Amniotic stem cell (primary cell): Measurements from ENCODE around the gene UBE2H.
"Not testable (repeated sequence)": the region's sequence is repeated elsewhere in the genome, so short reads cannot be mapped to it uniquely, and the experiment has no call there.

ENCODE experiments used
- DNase-seq: peaks from one replicate; lab custom pipeline; 2025; lab: John Stamatoyannopoulos, UW

UBE2H gene

GRCh38 chr7:129872054-129872453, 80.7 kb downstream of the UBE2H start:
- DNase-seq: no peak

DNA sequence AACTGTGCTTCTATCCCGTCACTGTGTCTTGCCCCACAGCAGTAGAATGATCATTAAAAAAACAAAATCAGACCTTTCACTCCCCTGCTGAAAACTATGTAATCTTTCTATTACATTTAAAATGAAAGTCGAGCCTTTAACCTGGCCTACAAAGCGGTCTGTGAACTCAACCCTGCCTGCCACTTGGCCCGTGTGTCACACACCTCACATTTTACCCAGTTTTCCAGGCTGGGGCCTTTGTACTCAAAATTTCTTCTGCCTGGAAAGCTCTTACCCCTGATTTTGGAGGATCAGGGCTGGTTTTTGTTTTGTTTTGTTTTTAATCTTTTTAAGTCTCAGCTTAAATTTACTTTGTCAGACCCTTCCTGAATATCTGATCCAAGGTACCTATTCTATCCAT, 82.1 kb downstream of the UBE2H start:
- no peak for DNase-seq

GRCh38 chr7:129866251-129866650, 86.5 kb downstream of the UBE2H start:
- DNase-seq: no peak

DNA sequence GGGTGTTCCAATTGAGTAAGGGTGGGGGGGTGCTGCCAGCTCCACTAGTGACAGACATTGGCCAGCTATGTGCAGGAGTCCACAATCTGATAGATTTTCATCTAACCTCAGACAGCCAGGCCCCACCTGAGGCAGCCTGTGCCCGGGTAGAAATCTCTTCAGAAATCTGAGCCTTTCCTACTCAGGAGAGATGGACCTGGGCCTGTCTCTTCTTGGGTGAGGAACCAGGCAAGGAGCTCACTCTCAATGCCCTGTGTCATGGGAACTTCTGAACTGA, 86.9 kb downstream of the UBE2H start:
- no peak for DNase-seq

GRCh38 chr7:129865093-129865924, 87.5 kb downstream of the UBE2H start:
- no peak for DNase-seq

DNA sequence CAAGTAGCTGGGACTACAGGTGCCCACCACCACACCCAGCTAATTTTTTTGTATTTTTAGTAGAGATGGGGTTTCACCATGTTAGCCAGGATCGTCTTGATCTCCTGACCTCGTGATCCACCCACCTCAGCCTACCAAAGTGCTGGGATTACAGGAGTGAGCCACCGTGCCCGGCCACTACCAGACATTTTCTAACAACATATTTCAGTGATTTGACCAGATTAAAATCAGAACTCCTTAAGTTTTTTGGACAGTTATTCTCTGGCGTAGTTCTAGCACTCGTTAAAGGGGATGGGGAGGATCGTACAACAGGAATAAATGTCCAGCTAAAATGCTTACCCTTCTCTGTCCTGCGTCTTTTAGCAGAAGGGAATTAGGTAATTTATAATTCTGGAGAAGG, 88.1 kb downstream of the UBE2H start:
- DNase-seq: not testable (repeated sequence)

- no peak for DNase-seq
Measured at GRCh38 chr7:129864042-129864441, 88.7 kb downstream of the UBE2H start.

DNA sequence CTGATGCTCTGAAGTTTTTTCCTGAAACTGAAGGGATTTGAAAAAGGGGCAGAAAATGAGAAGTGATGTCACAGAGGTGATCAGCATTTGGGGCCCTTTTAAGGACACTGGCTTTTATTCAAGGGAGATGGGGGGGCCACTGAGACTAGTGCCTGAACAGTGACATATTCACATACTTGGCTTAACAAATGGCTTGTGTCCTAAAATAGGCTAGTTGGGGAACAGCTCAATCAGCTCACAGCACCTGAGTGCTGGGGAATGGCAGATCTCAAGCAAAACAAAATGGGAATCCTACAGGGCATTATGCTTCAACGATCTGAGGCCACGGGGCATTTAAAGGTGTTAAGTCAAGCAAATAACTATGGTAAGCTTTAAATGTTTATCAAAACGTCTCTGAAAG, 90.1 kb downstream of the UBE2H start:
- no peak for DNase-seq

DNA sequence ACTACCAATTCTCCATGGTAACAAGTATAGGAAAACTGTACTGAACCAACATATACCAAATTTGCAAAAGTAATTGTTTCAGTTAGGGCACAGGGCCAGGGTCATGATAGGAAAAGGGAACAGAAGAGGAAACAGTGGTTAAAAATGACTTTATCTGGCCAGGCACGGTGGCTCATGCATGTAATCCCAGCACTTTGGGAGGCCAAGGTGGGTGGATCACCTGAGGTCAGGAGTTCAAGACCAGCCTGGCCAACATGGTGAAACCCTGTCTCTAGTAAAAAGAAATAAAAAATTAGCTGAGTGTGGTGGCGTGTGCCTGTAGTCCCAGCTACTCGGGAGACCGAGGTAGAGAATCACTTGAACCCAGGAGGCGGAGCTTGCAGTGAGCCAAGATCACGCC, 92.0 kb downstream of the UBE2H start:
- not testable (repeated sequence) for DNase-seq

DNA sequence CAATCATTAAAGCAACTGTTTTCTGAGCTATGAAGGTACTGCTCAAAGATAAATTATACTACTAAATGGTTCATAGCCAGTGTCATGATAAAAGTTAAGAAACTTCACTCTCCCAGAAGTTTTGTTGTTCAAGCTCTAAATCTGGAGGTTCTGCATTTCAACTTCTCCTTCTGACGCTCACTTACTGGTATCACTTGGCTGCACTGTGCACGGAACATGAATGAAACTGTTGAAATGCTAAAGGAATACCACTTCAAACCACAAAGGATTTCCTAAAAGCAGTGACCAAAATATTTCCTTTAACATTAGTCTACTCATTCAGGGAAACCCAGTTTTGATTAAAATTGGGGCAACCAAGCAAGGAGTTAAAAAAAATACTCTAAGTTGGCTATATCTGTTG, 93.6 kb downstream of the UBE2H start:
- no peak for DNase-seq

DNA sequence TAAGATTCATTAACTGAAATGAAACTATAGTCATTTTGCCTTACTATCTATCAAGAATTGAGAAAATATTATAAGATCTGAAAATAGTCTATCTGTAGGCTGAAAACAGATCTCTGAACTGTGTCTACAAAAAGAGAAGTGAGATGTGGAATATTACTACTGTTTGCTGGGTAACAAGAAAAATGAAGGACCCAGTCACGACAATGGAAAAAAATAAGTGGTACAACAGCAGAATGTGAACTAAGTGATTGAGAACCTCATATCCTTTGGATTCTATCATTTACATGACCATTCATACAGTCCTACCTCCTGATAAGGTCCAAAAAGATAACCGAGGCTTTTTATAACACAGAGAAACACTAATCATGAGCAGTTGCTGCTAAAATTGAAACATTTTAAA, 94.3 kb downstream of the UBE2H start:
- DNase-seq: no peak

- DNase-seq: no peak
Measured at GRCh38 chr7:129857313-129857712, 95.4 kb downstream of the UBE2H start.

DNA sequence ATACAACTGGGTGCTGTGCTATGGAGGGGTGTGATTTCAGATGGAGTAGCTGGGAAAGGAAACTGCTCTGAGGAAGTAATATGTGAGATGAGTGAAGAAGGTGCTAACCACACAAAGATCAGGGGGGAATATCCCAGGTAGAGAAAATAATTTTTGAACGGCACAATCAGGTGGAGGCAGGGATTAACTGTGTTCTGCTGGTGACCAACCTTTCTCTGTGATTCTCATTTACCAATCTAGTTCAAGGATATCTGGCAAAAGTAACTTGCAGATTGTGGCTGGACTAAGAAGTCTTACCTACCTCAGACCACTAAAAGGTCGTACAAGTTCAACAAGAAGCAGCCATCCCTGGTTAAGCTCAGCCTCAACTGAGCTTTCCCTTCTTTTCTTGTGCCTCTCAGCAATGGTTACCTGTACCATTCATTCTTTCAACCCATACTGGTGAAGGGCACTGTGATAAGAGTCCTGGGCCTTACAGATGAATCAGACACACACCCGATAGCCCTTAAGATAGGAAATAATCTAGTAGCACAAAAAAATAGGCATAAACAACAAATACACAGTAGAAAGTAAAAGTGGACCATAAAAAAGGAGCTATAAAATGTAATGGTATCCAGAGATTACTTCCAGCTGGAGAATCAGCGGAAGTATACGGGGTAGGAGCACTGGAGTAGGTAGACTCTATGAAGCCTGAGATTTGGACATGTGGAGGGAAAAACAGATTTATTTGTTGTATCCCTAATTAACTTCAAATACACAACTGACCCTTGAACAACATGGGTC, 96.6 kb downstream of the UBE2H start:
- DNase-seq: no peak

GRCh38 chr7:129855234-129855673, 97.5 kb downstream of the UBE2H start:
- DNase-seq: peak; percentile 86

DNA sequence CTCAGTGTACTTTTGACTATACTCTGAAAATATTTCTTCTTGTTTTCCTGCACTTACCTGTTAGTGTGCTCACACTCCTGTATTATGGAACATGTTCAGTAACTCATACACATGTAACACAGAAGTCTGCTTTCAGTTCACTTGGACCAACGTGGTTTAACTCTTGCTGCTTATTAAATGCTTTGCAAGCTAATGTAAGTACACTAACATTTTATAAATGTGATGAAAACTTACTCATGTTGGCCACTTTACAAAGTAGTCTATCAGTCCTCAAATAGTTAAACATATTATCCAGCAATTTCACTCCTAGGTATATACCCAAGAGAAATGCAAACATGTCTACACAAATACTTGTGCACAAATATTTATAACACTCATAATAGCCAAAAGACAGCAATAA, 98.4 kb downstream of the UBE2H start:
- DNase-seq: no peak

- DNase-seq: no peak
Measured at GRCh38 chr7:129853661-129854268, 99.0 kb downstream of the UBE2H start.

DNA sequence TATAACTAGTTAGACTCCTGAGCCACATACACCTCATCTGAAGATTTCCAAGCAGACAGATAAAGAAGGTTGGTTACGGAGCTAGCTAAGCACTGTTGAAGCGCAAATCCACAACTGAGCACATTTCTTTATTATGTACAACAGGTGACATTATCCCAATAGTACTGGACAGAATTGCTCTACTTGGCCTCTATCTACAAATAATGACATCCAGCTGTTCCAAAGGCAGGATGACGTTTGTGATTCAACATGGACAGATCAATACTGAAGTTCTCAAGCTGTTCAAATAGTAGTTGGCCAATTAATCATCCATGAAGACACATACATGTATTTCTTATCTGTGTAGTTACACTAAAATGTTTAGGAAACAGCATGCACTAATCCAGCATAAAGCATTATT, 101.0 kb downstream of the UBE2H start:
- no peak for DNase-seq

GRCh38 chr7:129851174-129851573, 101.6 kb downstream of the UBE2H start:
- no peak for DNase-seq

DNA sequence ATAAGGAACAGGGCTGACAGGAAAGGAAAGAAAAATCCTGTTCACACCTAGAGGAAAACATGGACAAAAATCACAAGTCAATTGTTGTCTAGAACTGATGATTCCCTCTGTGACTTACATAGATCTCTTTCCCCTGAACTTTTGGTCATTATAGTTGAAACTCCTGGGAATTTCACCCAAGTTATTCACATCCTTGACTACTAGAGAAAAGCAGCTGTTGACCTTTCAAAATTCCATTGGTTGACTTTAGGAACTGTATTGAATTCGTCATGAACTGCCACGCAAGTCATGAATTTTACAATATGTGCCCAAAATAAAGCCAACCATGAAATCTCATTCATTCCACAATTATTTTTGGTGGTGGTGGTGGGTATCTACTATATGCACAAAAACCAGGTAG, 104.3 kb downstream of the UBE2H start:
- no peak for DNase-seq

DNA sequence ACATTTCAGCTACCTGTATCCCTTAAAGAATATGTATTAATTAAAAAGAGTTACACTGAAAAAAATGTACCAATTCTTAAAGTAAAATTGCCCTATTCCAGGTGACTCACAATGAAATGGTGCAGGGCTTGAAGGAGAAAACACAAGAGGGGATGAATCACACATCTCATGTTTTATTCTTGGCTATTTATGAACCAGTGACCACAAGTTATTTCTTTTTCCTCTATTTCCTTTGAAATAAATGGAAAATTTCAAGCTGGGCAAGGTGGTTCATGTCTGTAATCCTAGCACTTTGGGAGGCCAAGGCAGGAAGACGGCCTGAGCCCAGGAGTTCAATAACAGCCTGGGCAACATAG, 106.8 kb downstream of the UBE2H start:
- DNase-seq: peak; percentile 61

- DNase-seq: peak; percentile 22
Measured at GRCh38 chr7:129845178-129845971, 107.4 kb downstream of the UBE2H start.
